TTC549 (cell line): ENCODE results near the gene LRRC70.

Experiments
- FAIRE-seq: peaks from 2 replicates; lab custom pipeline; 2012; peaks lifted over from hg19 to GRCh38; lab: Jason Lieb, UNC

The LRRC70 gene

DNA sequence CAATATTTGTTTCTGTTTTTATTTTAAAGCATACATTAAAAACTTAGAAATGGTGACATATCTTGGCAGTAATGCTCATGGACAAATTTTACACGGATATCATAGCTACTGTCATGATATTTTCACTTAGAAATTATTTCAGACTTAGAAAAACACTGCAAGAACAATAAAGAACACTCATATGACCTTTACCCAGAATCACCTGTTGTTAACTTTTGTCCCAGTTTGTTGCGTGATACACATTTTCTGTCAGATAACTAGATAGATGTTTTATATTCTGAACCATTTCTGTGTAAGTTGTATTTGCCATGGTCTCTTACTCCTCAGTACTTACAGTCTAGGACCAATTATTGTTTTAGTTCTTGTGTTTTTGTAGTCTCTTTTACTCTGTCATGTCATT lies 3.6 kb upstream of the LRRC70 start:
- no peak for FAIRE-seq

GRCh38 chr5:62575489-62575888 lies 3.1 kb upstream of the LRRC70 start:
- FAIRE-seq = no peak

DNA sequence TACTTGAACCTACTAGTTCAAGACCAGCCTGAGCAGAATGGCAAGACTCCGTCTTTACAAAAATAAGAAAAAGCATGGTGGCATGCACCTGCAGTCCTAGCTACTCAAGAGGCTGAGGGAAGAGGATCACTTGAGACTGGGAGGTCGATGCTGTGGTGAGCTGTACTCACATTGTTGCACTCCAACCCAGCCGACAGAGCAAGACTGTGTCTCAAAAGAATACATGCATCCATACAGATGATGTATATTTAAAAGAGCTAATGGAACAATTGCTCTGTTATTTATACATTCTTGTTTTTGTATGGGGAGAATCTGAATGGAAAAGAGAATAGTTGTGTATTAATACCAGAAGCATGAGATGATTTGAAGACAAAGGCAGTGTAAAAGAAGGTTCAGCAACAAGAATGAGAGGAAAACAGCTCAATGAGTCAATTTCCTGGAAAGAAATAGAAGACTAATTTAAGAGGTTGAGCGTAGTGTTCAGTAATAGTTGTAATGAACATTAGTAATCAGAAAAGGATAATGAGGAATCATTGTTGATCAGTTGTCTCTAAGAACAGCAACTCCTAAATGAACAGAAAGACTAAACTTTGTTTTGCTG lies 1.9 kb upstream of the LRRC70 start:
- no peak for FAIRE-seq

DNA sequence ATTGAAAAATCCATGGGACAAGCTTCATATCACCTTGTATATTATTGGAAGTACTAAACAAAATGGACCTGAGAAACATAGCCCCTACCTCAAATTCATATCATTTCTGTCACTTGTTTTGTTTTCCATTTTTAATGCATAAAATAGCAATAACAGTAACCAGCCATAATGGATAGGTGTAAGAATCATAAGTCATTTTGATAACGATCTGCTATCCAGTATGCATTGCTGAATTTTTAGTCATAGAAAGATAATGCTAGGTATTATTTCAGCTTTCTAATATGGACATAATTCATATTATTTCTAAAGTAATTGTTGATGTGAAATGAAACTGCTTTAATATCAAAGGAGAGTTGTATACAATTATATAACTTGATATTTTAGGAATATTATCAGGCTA lies 1.1 kb upstream of the LRRC70 start:
- no peak for FAIRE-seq

DNA sequence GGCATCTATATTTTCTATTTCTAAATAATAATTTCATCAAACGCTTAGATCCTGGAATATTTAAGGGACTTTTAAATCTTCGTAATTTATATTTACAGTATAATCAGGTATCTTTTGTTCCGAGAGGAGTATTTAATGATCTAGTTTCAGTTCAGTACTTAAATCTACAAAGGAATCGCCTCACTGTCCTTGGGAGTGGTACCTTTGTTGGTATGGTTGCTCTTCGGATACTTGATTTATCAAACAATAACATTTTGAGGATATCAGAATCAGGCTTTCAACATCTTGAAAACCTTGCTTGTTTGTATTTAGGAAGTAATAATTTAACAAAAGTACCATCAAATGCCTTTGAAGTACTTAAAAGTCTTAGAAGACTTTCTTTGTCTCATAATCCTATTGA lies 1.1 kb downstream of the LRRC70 start:
- no peak for FAIRE-seq

- FAIRE-seq = no peak
Measured at GRCh38 chr5:62581836-62582597, 3.4 kb downstream of the LRRC70 start.

DNA sequence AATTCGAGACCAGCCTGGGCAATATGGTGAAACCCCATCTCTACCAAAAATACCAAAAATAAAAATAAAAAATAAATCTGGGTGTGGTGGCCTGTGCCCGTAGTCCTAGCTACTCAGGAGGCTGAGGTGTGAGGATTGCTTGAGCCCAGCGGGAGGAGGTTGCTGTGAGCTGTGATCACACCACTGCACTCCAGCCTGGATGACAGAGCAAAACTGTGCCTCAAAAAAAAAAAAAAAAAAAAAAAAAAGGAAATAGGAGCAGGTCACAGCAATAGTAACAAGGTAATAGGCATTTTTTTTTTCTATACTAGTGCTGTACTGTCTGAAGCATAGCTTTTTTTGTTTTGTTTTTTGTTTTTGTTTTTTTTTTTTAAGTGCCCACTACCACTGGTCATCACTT lies 5.8 kb downstream of the LRRC70 start:
- FAIRE-seq = no peak

DNA sequence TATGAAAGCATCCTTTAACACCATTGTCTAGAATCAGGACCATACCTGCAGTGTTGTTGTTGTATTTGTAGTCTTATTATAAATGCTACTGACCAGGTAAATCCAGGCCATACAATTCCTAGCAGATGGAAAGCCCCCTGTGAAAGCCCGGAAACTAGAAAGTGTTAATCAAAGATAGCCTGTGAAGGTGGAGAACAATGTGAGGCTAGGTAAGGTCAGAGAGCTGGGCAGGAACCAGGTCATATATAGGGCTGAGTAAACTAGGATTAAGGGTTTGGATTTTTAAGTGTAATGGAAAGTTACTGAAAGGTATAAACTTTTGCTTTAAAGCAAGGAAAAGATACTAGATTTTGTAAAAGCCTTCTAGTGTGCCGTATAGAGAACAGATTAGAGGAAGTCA lies 6.7 kb downstream of the LRRC70 start:
- FAIRE-seq = no peak

GRCh38 chr5:62585751-62586150 lies 7.1 kb downstream of the LRRC70 start:
- no peak for FAIRE-seq

GRCh38 chr5:62587737-62588136 lies 9.1 kb downstream of the LRRC70 start:
- no peak for FAIRE-seq

DNA sequence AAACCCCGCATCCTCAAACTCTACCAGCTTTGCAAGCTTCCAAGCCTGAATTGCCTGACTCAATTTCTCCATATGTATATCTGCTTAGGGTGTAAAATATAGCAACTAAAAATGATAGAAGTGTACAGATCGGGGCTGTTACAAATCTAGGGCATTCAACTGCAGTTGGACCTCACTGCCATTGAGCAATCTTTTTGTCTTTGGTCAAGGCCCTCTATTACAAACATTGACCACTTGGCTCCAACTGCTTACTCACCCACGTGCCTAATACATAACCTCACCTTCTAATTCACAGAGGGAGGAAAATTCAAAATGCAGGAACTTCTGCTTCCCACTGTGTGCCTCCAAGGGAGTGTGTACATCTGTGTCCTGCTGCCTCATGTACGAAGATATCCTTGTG lies 10.0 kb downstream of the LRRC70 start:
- no peak for FAIRE-seq

DNA sequence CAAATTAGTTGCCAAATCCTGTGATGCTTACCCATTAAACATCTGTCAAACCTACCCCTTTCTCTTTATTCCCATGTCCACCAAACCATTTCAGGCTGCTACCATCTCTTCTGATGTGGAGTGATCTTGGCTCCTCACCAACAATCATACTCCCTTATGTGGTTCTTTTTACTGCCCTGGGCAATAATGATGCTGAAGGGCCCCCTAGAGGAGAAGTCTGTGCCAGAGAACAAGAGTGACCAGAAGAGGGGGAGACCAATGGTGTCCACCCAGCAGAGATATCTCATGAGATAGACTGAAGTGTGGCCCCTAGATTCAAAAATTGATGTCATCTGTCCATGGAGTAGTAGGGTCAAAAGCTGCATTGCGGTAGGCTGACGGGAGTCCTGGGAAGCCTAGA lies 10.9 kb downstream of the LRRC70 start:
- no peak for FAIRE-seq

DNA sequence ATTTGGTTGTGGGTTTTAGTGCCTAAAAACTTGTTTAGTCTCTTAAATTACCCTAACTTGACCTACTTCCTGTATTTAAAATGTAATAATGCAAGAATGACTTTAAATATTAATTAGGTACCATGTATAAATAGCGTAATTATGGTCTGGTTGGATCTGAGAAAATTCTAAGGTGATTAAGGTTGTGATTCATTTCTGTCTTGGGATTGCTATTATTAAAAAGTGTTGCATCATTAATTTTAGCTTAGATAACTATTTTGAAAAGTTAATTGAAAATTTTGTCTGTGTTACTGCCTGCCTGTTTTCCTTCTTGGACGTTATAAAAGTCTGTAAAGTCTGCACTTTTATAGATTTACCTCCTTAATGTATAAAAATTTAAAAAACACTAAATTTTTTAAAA lies 11.8 kb downstream of the LRRC70 start:
- no peak for FAIRE-seq

DNA sequence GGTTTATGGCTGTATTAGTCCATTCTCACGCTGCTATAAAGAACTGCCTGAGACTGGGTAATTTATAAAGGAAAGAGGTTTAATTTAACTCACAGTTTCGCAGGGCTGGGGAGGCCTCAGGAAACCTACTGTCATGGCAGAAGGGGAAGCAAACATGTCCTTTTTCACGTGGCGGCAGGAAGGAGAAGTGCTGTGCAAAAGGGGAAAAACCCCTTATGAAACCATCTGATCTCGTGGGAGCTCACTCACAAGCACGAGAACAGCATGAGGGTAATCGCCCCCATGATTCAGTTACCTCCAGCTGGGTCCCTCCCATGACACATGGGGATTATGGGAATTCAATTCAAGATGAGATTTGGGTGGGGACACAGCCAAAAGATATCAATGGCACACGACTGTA lies 13.9 kb downstream of the LRRC70 start:
- no peak for FAIRE-seq

GRCh38 chr5:62593331-62593730 lies 14.7 kb downstream of the LRRC70 start:
- FAIRE-seq = no peak

DNA sequence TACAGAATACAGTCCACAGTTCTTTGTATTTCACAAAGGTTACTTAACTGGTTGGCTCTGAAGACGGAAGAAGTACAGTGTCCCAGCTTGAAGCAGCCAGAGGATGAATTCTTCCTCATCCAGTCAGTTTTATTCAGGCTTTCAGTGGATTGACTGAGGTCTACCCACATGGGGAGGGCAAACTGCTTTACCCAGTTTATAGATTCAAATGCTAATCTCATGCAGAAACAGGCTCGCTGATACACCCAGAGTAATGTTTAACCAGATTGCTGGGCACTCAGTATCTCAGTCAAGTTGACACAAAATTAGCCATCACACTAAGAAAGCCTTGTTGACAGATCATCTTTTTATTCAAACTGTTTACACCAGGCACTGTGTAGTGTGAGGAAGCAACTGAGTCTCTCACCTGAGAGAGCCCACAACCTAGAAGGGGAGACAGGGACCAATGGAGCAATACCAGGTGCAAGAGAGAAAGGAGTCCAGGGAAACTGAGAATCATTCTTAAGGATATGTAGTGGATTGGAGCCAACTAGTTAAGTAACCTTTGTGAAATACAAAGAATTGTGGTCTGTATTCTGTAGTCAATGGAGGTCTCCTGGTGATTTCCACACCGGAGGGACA lies 15.9 kb downstream of the LRRC70 start:
- FAIRE-seq = no peak

- no peak for FAIRE-seq
Measured at GRCh38 chr5:62596096-62596495, 17.5 kb downstream of the LRRC70 start.

DNA sequence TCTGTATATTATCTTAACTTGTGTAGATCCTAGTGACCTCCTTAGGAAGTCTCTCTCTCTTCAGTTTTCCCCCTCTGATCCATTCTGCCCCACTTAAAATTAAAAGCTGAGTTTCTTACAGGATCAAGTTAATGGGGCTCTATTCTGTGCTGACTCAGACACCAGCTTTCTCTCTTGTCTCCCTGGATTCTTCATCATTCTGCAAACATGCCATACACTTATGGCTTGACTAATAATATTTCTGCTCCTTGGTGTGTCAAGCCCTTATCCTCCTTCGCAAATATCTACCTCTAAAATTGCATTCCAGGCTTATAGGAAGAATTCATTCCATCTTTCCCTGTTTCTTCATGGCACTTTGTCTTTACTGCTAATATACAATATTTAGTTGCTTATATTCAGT lies 18.1 kb downstream of the LRRC70 start:
- FAIRE-seq = no peak

DNA sequence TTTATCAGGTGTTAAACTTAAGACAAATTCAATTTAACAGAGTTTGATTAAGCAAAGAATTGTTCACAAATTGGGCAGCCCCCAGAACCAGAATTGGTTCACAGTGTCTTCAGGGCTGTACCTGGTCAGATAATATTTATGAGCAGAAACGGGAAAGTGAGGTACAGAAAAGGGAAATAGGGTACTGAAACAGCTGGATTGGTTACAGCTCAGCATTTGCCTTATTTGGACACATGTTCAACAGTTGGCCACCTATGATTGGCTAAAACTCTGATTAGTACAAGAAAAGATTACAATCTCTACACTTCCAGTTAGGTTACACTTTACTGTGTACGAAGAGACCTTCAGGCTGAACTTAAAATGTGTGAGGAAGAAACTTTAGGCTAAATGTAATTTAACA lies 18.7 kb downstream of the LRRC70 start:
- no peak for FAIRE-seq

- no peak for FAIRE-seq
Measured at GRCh38 chr5:62600560-62601252, 22.1 kb downstream of the LRRC70 start.

DNA sequence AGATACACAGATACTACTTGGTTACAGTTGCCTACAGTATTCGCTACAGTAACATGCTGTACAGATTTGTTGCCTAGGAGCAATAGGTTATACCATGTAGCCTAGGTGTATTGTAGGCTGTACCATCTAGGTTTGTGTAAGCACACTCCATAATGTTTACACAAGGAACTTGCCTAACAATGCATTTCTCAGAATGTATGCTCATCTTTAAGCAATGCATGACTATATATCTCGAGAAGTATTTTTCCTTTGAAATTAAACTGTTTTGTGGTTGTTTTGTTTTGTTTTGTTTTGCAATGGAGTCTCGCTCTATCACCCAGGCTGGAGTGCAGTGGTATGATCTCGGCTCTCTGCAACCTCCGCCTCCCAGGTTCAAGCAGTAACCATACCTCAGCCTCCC lies 25.3 kb downstream of the LRRC70 start:
- no peak for FAIRE-seq

DNA sequence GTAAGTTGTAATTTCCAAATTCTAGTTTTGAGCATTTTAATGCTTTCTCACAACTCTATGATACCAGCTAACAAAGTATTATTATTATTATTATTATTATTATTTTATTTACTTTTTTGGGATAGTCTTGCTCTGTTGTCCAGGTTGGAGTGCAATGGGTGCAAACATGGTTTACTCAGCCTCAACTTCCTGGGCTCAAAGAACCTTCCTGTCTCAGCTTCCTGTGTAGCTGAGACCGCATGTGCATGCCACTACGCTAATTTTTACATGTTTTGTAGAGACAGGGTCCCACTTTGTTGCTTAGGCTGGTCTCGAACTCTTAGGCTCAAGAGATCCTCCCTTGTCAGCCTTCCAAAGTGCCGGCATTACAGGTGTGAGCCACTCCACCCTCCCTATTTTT lies 27.0 kb downstream of the LRRC70 start:
- FAIRE-seq = no peak

DNA sequence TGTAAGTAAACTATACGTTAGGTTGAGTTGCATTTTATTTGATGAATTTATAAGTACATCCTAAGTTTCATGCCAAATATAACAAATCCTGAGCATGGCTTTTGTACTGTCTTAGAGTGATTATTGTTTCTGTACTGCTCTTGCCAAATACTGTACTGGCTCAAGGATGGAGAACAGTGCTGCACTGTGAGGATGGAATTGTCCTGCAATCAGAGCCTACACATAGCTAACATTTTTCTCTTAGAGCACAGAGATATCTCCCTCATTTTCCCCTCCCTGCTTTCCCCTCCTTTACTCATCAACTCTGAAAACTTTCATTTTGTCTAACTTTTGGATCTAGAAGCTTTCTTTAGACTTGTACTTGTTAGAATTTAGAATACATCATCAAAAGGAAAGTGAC lies 28.3 kb downstream of the LRRC70 start:
- FAIRE-seq = no peak
